VCaP (cell line): ENCODE measurements around the gene FAM234B.

ENCODE experiments used
- H3K27ac ChIP-seq: fragments of 450-650 bp; 2 replicates; pipeline ENCODE4 v1.5.1; 2017
- CTCF ChIP-seq: fragments of 450-650 bp; conservative IDR thresholded peaks from 2 replicates; pipeline ENCODE4 v1.5.1; 2017; ENCODE audit warnings: mild to moderate bottlenecking, moderate library complexity

FAM234B gene

GRCh38 chr12:13066014-13066413 lies 21.8 kb downstream of the FAM234B start:
- no peak for TF ChIP-seq CTCF
- H3K27ac ChIP-seq: no peak overlapping the region

GRCh38 chr12:13066459-13066858 lies 22.3 kb downstream of the FAM234B start:
- no peak overlapping the region for H3K27ac ChIP-seq
- TF ChIP-seq CTCF: no peak

GRCh38 chr12:13067322-13067721 lies 23.1 kb downstream of the FAM234B start:
- H3K27ac ChIP-seq: no peak overlapping the region
- TF ChIP-seq CTCF: no peak

GRCh38 chr12:13069380-13069779 lies 25.2 kb downstream of the FAM234B start:
- TF ChIP-seq CTCF: no peak

GRCh38 chr12:13071305-13072280 lies 27.4 kb downstream of the FAM234B start:
- H3K27ac ChIP-seq: no peak overlapping the region
- no peak for TF ChIP-seq CTCF

More at GRCh38 chr12:13069380-13069779, 25.2 kb downstream of the FAM234B start:
- no peak overlapping the region for H3K27ac ChIP-seq

- no peak for TF ChIP-seq CTCF
- no peak overlapping the region for H3K27ac ChIP-seq
Observed at GRCh38 chr12:13073173-13073572, 29.0 kb downstream of the FAM234B start.

GRCh38 chr12:13074396-13075117 lies 30.4 kb downstream of the FAM234B start:
- no peak for TF ChIP-seq CTCF

More at GRCh38 chr12:13074396-13075117, 30.4 kb downstream of the FAM234B start:
- H3K27ac ChIP-seq: no peak overlapping the region
